HepG2 (cell line): Measurements from ENCODE around the gene SERTAD1. TPM values are rescaled to one million over a fixed set of nuclear protein-coding genes. Genes with fewer than 3 reads are reported as not detected.

ENCODE experiments used
- ATAC-seq: fragments of 200-7000 bp; cut with Tn5 transposase; 3 replicates; pipeline ENCODE4 v1.9.1; 2020; ENCODE audit warnings: mild to moderate bottlenecking, moderate library complexity
- BruUV-seq: library from RNA; stranded (reverse); fragments of 400-500 nt; replicated peaks from 2 replicates; lab custom pipeline; 2021; lab: Mats Ljungman, UMichigan
- CTCF ChIA-PET: fragments of 300-600 bp; formaldehyde crosslinking; extraction: SDS; loops from one replicate; lab custom pipeline; 2021; ENCODE audit warnings: low total read pairs, inconsistent platforms, low intra/inter-chr PET ratio; lab: Yijun Ruan, JAX
- POLR2A ChIA-PET: fragments of 350-600 bp; sonication (Branson Sonifier 250); formaldehyde crosslinking; loops from one replicate; lab custom pipeline; 2020; ENCODE audit warnings: antibody characterized with exemption, inconsistent platforms; lab: Yijun Ruan, JAX
- DNase-seq: peaks from one replicate; pipeline ENCODE4 v3.0.0-alpha.2; 2015; ENCODE audit warnings: low spot score
- FAIRE-seq: peaks from 3 replicates; lab custom pipeline; 2011; peaks lifted over from hg19 to GRCh38; lab: Jason Lieb, UNC
- H2AFZ ChIP-seq: one replicate; pipeline ENCODE4 v1.6.1; 2011; ENCODE audit warnings: low read length, inconsistent platforms
- H3K27ac ChIP-seq: fragments of 300-600 bp; 3 replicates; pipeline ENCODE4 v1.8.0; 2011; ENCODE audit warnings: mixed run types, mild to moderate bottlenecking, mixed read lengths, low read length, inconsistent platforms; ENCODE audit not compliant: insufficient read depth; ENCODE audit errors: extremely low read length
- H3K27me3 ChIP-seq, 2 experiments: fragments of 200-600 bp in 1 of 2; 2 replicates in 1 of 2; 3 replicates in 1 of 2; pipeline versions ENCODE4 v1.6.0 to v1.8.0; 2011; ENCODE audit warnings: low read length in 2 of 2, mild to moderate bottlenecking in 2 of 2, moderate library complexity in 2 of 2, inconsistent platforms in 1 of 2; ENCODE audit not compliant: insufficient read depth in 2 of 2, control insufficient read depth in 1 of 2
- H3K36me3 ChIP-seq, 2 experiments: fragments of 200-600 bp in 1 of 2; replicated peaks in 1 of 2; 2 replicates in 1 of 2; 3 replicates in 1 of 2; pipeline versions ENCODE4 v1.5.1 to v1.8.0; 2011; ENCODE audit warnings: low read length in 2 of 2, inconsistent platforms in 1 of 2; ENCODE audit not compliant: insufficient read depth in 2 of 2, control insufficient read depth in 1 of 2
- H3K4me1 ChIP-seq: 2 replicates; pipeline ENCODE4 v1.5.1; 2012; ENCODE audit warnings: low read length, inconsistent platforms; ENCODE audit not compliant: insufficient read depth
- H3K4me2 ChIP-seq: 2 replicates; pipeline ENCODE4 v1.6.0; 2011; ENCODE audit warnings: low read depth, low read length, inconsistent platforms
- H3K4me3 ChIP-seq, 3 experiments: fragments of 200-600 bp in 1 of 3; sonication (generic), shearing (Covaris generic) in 1 of 3; replicated peaks in 1 of 3; 2 replicates each; pipeline ENCODE4 v1.5.1; 2011 to 2016; ENCODE audit warnings: low read length in 3 of 3, inconsistent platforms in 2 of 3, low read depth in 2 of 3, mild to moderate bottlenecking in 2 of 3, control low read depth in 1 of 3, mixed read lengths in 1 of 3; ENCODE audit not compliant: insufficient read depth in 1 of 3
- H3K79me2 ChIP-seq: one replicate; pipeline ENCODE4 v1.6.1; 2011; ENCODE audit warnings: low read length, inconsistent platforms; ENCODE audit not compliant: insufficient read depth
- H3K9ac ChIP-seq: 2 replicates; pipeline ENCODE4 v1.6.0; 2011; ENCODE audit warnings: mild to moderate bottlenecking, low read depth, low read length, inconsistent platforms; ENCODE audit not compliant: insufficient read depth
- H3K9me3 ChIP-seq: 2 replicates; pipeline ENCODE4 v1.5.1; 2012; ENCODE audit warnings: mild to moderate bottlenecking, low read length
- H4K20me1 ChIP-seq: 2 replicates; pipeline ENCODE4 v1.6.0; 2011; ENCODE audit warnings: inconsistent platforms, mild to moderate bottlenecking, low read length, moderate library complexity; ENCODE audit not compliant: insufficient read depth
- DBP ChIP-seq: sonication (generic); formaldehyde crosslinking; IDR thresholded peaks from 2 replicates; pipeline ENCODE4 v1.4.0; 2020; ENCODE audit warnings: missing genetic modification reagents; ENCODE audit errors: not compliant biosample characterization
- FOXK1 ChIP-seq: sonication (generic); formaldehyde crosslinking; IDR thresholded peaks from 2 replicates; pipeline ENCODE4 v1.4.0; 2020; ENCODE audit warnings: low read depth, missing genetic modification reagents, borderline replicate concordance
- GABPA ChIP-seq, 2 experiments: IDR thresholded peaks; 2 replicates each; pipeline ENCODE4 v1.6.1; 2011 to 2016; ENCODE audit warnings: low read depth in 2 of 2, low read length in 1 of 2, missing biosample characterization in 1 of 2, missing genetic modification characterization in 1 of 2
- HIVEP1 ChIP-seq: sonication (generic); formaldehyde crosslinking; IDR thresholded peaks from 2 replicates; pipeline ENCODE4 v1.4.0; 2020; ENCODE audit warnings: mild to moderate bottlenecking, missing genetic modification reagents
- MEIS2 ChIP-seq: sonication (generic); formaldehyde crosslinking; IDR thresholded peaks from 2 replicates; pipeline ENCODE4 v1.9.0; 2021; ENCODE audit warnings: mild to moderate bottlenecking, missing genetic modification reagents
- MTA1 ChIP-seq: sonication (generic); formaldehyde crosslinking; IDR thresholded peaks from 2 replicates; pipeline ENCODE4 v1.4.0; 2020; ENCODE audit warnings: missing genetic modification reagents, mild to moderate bottlenecking, borderline replicate concordance
- SIN3A ChIP-seq: IDR thresholded peaks from 2 replicates; pipeline ENCODE4 v1.6.1; 2011; ENCODE audit warnings: low read depth, mild to moderate bottlenecking, control low read depth, low read length, borderline replicate concordance
- SNRNP70 ChIP-seq: fragments of 200-400 bp; formaldehyde crosslinking; IDR thresholded peaks from 2 replicates; pipeline ENCODE4 v1.6.1; 2017; ENCODE audit warnings: mild to moderate bottlenecking, low read depth, low read length, moderate library complexity
- TBP ChIP-seq: sonication (generic); formaldehyde crosslinking; IDR thresholded peaks from 2 replicates; pipeline ENCODE4 v1.5.0; 2020; ENCODE audit warnings: missing genetic modification reagents
- ZNF235 ChIP-seq: sonication (generic); formaldehyde crosslinking; IDR thresholded peaks from 2 replicates; pipeline ENCODE4 v1.8.1; 2023; ENCODE audit warnings: mild to moderate bottlenecking, missing genetic modification reagents, borderline replicate concordance
- ZNF275 ChIP-seq: sonication (generic); formaldehyde crosslinking; IDR thresholded peaks from 2 replicates; pipeline ENCODE4 v1.8.0; 2022; ENCODE audit warnings: missing genetic modification reagents, mild to moderate bottlenecking, inconsistent platforms, borderline replicate concordance
- ZNF329 ChIP-seq: sonication (generic); formaldehyde crosslinking; IDR thresholded peaks from 2 replicates; pipeline ENCODE4 v1.9.0; 2021; ENCODE audit warnings: low read depth, mild to moderate bottlenecking, missing genetic modification reagents
- ZNF816 ChIP-seq: sonication (generic); formaldehyde crosslinking; IDR thresholded peaks from 2 replicates; pipeline ENCODE4 v1.8.0; 2022; ENCODE audit warnings: missing genetic modification reagents, mild to moderate bottlenecking, borderline replicate concordance
- WGBS: methylation state at CpG from one replicate; pipeline ENCODE4 v1.1.6; 2017; ENCODE audit warnings: low lambda C conversion rate; 5-methylcytosine and 5-hydroxymethylcytosine counted together
- in situ Hi-C: cut with HindIII; loops from 2 replicates; pipeline ENCODE4 v1.10.0; 2017; ENCODE audit warnings: low pct_unique_long_range_greater_than_20kb; ENCODE audit not compliant: extremely low pct_ligation_motif_present
- intact Hi-C: fragments of 100-400 bp; cut with micrococcal nuclease; formaldehyde crosslinking; loops from one replicate; pipeline ENCODE4 v1.10.0; 2022; ENCODE audit not compliant: unreplicated experiment
- polyA plus RNA-seq, 8 experiments: library from polyadenylated mRNA; depleted of rRNA in 3 of 8; stranded (reverse) in 7 of 8; unstranded in 1 of 8; fragments of >200 nt; fragmentation: Illumina TruSeq in 4 of 8; extraction: Trizol in 4 of 8; gene quantifications; 2 replicates each; pipeline versions ENCODE4 v1.2.1 to v1.2.3, GENCODE V29; 2011 to 2016; ENCODE audit warnings: low read depth in 4 of 8, missing spikeins in 1 of 8, mixed read lengths in 1 of 8; ENCODE audit not compliant: insufficient read depth in 1 of 8
- total RNA-seq, 5 experiments: library from RNA; depleted of rRNA; stranded (reverse); fragments of >200 nt; fragmentation: Illumina TruSeq; extraction: Trizol; gene quantifications; 2 replicates each; pipeline ENCODE4 v1.2.3, GENCODE V29; 2016; ENCODE audit warnings: low read depth in 1 of 5
- TF ChIP-seq, protein P1 (sequence below): sonication (generic); formaldehyde crosslinking; IDR thresholded peaks from 2 replicates; pipeline ENCODE4 v1.8.0; 2022; ENCODE audit warnings: mild to moderate bottlenecking, missing genetic modification reagents, borderline replicate concordance

SERTAD1 gene
- total and polyA plus RNA-seq, 2 of the 13 experiments (the other 11 are each of a cell fraction or from before 2014, with no cell fraction given) = 4.3 to 4.5 TPM

DNA sequence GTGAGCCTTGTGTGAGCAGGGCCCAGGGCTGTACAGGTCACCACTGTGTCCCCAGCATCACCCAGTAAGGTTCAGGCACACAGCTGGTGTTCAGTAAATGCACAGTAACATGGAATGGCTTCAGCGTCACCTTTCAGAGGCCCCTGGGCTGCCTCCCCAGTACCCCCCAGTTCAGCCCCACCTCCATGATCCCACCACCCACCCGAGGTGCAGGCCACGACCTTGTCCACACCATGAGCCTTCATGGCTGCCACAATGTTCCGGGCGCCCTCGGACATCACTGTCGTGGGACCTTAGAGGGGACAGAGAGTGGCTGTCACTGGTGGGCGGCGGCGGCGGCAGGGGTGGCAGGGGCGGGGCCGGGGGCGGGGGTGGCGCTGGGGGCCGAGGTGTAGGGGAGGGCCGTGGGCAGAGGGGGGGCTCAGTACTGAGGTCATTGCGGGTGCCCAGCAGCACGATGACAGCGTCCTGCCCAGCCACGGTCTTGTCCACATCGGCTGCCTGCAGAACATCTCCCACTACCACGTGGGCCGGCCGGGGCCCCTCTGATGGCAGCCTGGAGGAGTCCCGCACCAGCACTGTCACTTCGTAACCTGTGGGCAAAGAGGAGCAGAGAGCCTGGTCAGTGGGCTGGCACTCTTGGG is 32.3 kb upstream of the SERTAD1 start:
- ChIA-PET POLR2A (interaction anchor here (0.8 kb wide), 1 partner anchor 32 kb away, joined by 3 read pairs; the partner anchor contains the start of gene SERTAD1), CTCF (no interaction called here)
- 0 out of 5 replicates have a peak, but pooled peaks cover 0 to 2% of the 10 kb centered on the region in 2 experiments for H3K36me3 ChIP-seq
- no peak overlapping the region for H3K4me2 ChIP-seq
- H3K27me3 ChIP-seq = no peaks in the 10 kb centered on the region
- DNase-seq = no peak
- H3K27ac ChIP-seq = no peak overlapping the region
- no TSS peak for BruUV-seq
- intact Hi-C loops (no loop called here), in situ Hi-C loops (no loop called here)
- no peaks in the 10 kb centered on the region for H3K9me3 ChIP-seq
- no peak overlapping the region for H3K9ac ChIP-seq
- FAIRE-seq = no peak
- no peak for ATAC-seq
- H3K79me2 ChIP-seq = no peaks in the 10 kb centered on the region
- no peaks in the 10 kb centered on the region for H4K20me1 ChIP-seq
- no peak overlapping the region for H2AFZ ChIP-seq
- WGBS = 92% methylated on average over 25 of the region's 27 CpGs
- no peak overlapping the region for H3K4me3 ChIP-seq
- peaks cover 27% of the 10 kb centered on the region for H3K4me1 ChIP-seq
- no peak for TF ChIP-seq FOXK1 (CRISPR knock-in tag)
- no peak for TF ChIP-seq GABPA (IDR thresholded peaks at IDR 0.05; ENCODE audit: low read depth, low read length)
- TF ChIP-seq GABPA (CRISPR knock-in tag; IDR thresholded peaks at IDR 0.05; ENCODE audit: low read depth) = no peak
- no peak for TF ChIP-seq SNRNP70
- no peak for TF ChIP-seq HIVEP1 (CRISPR knock-in tag)
- no peak for TF ChIP-seq MTA1
- no peak for TF ChIP-seq TBP (CRISPR knock-in tag)
- no peak for TF ChIP-seq ZNF235
- no peak for TF ChIP-seq ZNF816 (CRISPR knock-in tag)
- TF ChIP-seq DBP (CRISPR knock-in tag) = no peak
- no peak for TF ChIP-seq SIN3A
- TF ChIP-seq ZNF275 (CRISPR knock-in tag) = no peak
- no peak for TF ChIP-seq MEIS2 (CRISPR knock-in tag)
- no peak for TF ChIP-seq ZNF329 (CRISPR knock-in tag)
- TF ChIP-seq, protein P1, sequence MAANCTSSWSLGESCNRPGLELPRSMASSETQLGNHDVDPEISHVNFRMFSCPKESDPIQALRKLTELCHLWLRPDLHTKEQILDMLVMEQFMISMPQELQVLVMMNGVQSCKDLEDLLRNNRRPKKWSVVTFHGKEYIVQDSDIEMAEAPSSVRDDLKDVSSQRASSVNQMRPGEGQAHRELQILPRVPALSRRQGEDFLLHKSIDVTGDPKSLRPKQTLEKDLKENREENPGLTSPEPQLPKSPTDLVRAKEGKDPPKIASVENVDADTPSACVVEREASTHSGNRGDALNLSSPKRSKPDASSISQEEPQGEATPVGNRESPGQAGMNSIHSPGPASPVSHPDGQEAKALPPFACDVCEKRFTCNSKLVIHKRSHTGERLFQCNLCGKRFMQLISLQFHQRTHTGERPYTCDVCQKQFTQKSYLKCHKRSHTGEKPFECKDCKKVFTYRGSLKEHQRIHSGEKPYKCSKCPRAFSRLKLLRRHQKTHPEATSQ = no peak
